Ishikawa (cell line): Measurements from ENCODE around the gene LRRTM4.

Experiments used
- CEBPB ChIP-seq: IDR thresholded peaks from 2 replicates; pipeline ENCODE4 v1.6.1; 2012
- CREB1 ChIP-seq: IDR thresholded peaks from 2 replicates; pipeline ENCODE4 v1.6.1; 2012; ENCODE audit warnings: low read depth
- EGR1 ChIP-seq: IDR thresholded peaks from 2 replicates; pipeline ENCODE4 v1.6.1; 2012
- EP300 ChIP-seq: IDR thresholded peaks from 2 replicates; pipeline ENCODE4 v1.6.1; 2012; ENCODE audit warnings: borderline replicate concordance
- FOXM1 ChIP-seq: IDR thresholded peaks from 2 replicates; pipeline ENCODE4 v1.6.1; 2012; ENCODE audit warnings: low read depth, borderline replicate concordance
- NFIC ChIP-seq: IDR thresholded peaks from 2 replicates; pipeline ENCODE4 v1.6.1; 2012
- RAD21 ChIP-seq: IDR thresholded peaks from 2 replicates; pipeline ENCODE4 v1.6.1; 2012; ENCODE audit warnings: low read depth
- TAF1 ChIP-seq: IDR thresholded peaks from 2 replicates; pipeline ENCODE4 v1.6.1; 2012; ENCODE audit warnings: low read depth, mild to moderate bottlenecking
- TCF12 ChIP-seq: IDR thresholded peaks from 2 replicates; pipeline ENCODE4 v1.6.1; 2012; ENCODE audit warnings: low read depth
- TEAD4 ChIP-seq: IDR thresholded peaks from 2 replicates; pipeline ENCODE4 v1.6.1; 2012
- YY1 ChIP-seq: IDR thresholded peaks from 2 replicates; pipeline ENCODE4 v1.6.1; 2012; ENCODE audit warnings: low read depth
- ZBTB7A ChIP-seq: IDR thresholded peaks from 2 replicates; pipeline ENCODE4 v1.6.1; 2012; ENCODE audit warnings: low read depth
- TF ChIP-seq, protein P1 (sequence below): IDR thresholded peaks from 2 replicates; pipeline ENCODE4 v1.6.1; 2012
- TF ChIP-seq, protein P2 (sequence below): IDR thresholded peaks from 2 replicates; pipeline ENCODE4 v1.6.1; 2012; ENCODE audit warnings: low read depth, mild to moderate bottlenecking
- TF ChIP-seq, protein P3 (sequence below): IDR thresholded peaks from 2 replicates; pipeline ENCODE4 v1.6.1; 2012

The LRRTM4 gene

DNA sequence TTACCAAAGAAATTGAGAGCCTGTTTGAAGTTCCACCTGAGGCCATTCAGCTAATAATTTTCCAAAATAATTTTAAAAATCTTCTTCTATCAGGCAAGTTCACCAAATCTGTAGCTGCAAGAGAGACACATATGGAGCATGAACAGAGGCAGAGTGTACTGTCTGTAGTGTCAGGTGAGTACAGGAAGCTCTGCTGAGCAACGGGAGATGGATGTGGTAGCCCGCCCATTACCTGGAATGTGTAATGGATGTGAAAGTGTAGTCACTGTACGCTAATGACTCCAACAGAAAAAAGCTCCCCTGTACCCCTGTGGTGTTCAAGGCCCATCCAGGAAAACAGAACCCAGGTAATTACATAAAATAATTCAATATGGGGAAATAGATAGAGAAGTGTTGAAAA lies 311.5 kb downstream of the LRRTM4 start:
- TF ChIP-seq TCF12, result no peak
- TF ChIP-seq YY1, result no peak
- TF ChIP-seq, protein P1, sequence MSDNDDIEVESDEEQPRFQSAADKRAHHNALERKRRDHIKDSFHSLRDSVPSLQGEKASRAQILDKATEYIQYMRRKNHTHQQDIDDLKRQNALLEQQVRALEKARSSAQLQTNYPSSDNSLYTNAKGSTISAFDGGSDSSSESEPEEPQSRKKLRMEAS, result no peak
- no peak for TF ChIP-seq CREB1
- TF ChIP-seq, protein P2, sequence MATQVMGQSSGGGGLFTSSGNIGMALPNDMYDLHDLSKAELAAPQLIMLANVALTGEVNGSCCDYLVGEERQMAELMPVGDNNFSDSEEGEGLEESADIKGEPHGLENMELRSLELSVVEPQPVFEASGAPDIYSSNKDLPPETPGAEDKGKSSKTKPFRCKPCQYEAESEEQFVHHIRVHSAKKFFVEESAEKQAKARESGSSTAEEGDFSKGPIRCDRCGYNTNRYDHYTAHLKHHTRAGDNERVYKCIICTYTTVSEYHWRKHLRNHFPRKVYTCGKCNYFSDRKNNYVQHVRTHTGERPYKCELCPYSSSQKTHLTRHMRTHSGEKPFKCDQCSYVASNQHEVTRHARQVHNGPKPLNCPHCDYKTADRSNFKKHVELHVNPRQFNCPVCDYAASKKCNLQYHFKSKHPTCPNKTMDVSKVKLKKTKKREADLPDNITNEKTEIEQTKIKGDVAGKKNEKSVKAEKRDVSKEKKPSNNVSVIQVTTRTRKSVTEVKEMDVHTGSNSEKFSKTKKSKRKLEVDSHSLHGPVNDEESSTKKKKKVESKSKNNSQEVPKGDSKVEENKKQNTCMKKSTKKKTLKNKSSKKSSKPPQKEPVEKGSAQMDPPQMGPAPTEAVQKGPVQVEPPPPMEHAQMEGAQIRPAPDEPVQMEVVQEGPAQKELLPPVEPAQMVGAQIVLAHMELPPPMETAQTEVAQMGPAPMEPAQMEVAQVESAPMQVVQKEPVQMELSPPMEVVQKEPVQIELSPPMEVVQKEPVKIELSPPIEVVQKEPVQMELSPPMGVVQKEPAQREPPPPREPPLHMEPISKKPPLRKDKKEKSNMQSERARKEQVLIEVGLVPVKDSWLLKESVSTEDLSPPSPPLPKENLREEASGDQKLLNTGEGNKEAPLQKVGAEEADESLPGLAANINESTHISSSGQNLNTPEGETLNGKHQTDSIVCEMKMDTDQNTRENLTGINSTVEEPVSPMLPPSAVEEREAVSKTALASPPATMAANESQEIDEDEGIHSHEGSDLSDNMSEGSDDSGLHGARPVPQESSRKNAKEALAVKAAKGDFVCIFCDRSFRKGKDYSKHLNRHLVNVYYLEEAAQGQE, result no peak
- no peak for TF ChIP-seq NFIC
- no peak for TF ChIP-seq ZBTB7A
- no peak for TF ChIP-seq EGR1
- no peak for TF ChIP-seq CEBPB
- TF ChIP-seq RAD21, result no peak
- TF ChIP-seq TAF1, result no peak
- no peak for TF ChIP-seq EP300
- TF ChIP-seq, protein P3, sequence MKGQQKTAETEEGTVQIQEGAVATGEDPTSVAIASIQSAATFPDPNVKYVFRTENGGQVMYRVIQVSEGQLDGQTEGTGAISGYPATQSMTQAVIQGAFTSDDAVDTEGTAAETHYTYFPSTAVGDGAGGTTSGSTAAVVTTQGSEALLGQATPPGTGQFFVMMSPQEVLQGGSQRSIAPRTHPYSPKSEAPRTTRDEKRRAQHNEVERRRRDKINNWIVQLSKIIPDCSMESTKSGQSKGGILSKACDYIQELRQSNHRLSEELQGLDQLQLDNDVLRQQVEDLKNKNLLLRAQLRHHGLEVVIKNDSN, result no peak

DNA sequence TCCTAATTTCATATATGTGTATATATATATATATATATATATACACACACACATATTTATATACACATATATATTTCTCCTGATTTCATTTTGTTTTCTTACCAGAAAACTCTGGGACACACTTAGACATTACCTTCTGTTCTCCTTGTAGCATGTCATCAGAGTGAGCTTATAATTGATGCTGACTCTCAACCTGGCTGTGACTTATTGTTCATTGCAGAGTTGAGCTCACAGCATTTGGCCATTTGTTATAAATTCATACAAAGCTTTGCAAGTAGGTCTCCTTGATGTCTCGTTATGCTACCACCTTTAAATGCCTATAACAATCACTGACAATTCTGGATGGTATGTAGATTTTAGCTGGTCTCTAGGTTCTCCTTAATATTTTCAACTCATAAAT lies 314.8 kb downstream of the LRRTM4 start:
- no peak for TF ChIP-seq ZBTB7A
- no peak for TF ChIP-seq TCF12
- TF ChIP-seq, protein P1, result no peak

DNA sequence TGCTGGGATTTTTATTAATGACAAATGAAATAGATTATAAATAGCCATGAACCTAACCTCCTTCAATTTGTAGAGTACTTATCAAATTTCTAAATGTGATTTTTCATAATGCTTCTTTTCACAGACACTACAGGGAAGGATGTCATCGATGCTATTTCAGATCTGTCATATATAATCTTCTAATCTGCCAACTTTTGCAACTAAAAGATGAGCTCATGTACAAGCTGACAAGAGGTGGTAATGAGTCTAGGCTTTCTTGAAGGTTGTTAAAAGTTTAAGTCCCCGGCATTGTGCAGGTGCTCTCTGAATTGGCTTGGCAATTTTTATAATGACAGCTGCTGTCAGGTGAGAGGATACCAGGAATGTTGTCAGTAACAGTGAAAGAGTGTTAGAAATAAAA lies 320.4 kb downstream of the LRRTM4 start:
- TF ChIP-seq EP300 (no peak), TCF12 (no peak), TAF1 (no peak), ZBTB7A (no peak), RAD21 (no peak), FOXM1 (no peak), NFIC (no peak), CREB1 (no peak), YY1 (no peak), EGR1 (no peak), TEAD4 (no peak), CEBPB (no peak)
- TF ChIP-seq, protein P1, result no peak
- TF ChIP-seq, protein P3, result no peak
- TF ChIP-seq, protein P2, result no peak

DNA sequence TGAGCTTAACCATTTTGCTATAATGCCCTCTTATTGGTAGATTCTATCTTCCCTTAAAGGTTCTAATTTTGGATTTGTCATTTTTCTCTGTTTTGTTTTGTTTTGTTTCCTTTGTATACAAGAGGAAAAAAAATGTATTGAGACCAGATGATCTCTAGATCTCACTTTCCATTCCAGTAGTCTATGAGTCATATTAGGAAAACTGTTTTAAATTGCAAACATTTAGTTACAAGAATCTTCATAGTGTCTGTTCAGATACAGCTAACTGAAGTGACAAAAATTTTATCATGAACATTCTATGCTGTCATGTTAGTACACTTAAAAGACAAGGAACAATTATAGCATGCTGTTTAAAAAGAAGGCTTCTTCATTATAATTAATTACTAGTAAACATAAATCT lies 322.8 kb downstream of the LRRTM4 start:
- TF ChIP-seq YY1 (no peak), TCF12 (no peak), EGR1 (no peak), TAF1 (no peak), CREB1 (no peak), FOXM1 (no peak), CEBPB (no peak), TEAD4 (no peak), RAD21 (no peak), ZBTB7A (no peak), EP300 (no peak), NFIC (no peak)
- TF ChIP-seq, protein P3, result no peak
- TF ChIP-seq, protein P2, result no peak
- TF ChIP-seq, protein P1, result no peak
